Posterior vena cava (tissue), 2 donors: ENCODE measurements around the gene ASB4. TPM values are rescaled to one million over a fixed set of nuclear protein-coding genes. Genes with fewer than 3 reads are reported as not detected.
"Not testable (repeated sequence)": the region's sequence is repeated elsewhere in the genome, so short reads cannot be mapped to it uniquely, and the experiment has no call there.

Source experiments
- DNase-seq: peaks from one replicate; pipeline ENCODE4 v3.0.0-alpha.2; 2020; ENCODE audit warnings: low spot score
- intact Hi-C, 2 donors: fragments of 100-400 bp; cut with DNase I; formaldehyde crosslinking; loops; one replicate each; pipeline versions ENCODE4 v1.14.1 to v1.14.2; 2022 to 2023
- total RNA-seq, 2 donors: library from RNA; stranded (reverse); fragmentation: NEBNext Ultra II Directional; extraction: Animal tissue kit (Norgen Biotek cat#: 25700); gene quantifications; one replicate each; pipeline ENCODE4 v1.2.1, GENCODE V29; 2021
- donor health status: DM: yes; HTN: yes; CAD: no.
- donor health status: DM: yes; HTN: yes; CAD: no.

The ASB4 gene
- total RNA-seq, 2 donors from 2014 or later = 0.24 TPM; not detected in 1

DNA sequence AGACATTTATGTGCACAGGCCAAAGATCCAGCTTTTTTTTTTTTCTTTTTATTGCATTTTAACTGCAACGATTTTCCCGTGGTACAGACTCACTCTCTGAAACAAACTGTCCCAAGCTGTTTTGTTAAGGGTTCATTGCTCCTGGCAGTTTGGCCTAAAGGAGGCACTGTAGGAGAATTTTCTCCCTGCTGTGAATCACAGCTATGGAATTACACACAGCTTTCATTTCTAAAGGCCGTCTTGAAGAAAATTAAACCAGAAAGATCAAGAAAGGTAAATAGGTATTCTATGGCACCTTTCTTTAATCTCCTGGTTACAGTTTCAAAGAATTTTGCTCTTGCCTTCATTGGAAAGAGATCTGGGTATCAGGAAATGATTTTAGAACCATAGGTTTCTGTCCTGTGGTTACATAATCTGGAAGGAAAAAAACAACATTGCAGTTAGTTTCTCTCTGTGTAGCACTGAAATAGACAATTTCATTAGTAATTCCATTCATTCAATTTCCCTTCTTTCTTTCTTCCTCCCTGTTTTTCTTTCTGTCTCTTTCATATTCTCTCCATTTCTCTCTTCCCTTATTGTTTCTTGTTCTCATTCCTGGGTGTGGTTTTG is 59.4 kb downstream of the ASB4 start:
- intact Hi-C loops = no loop called here
- DNase-seq = no peak

DNA sequence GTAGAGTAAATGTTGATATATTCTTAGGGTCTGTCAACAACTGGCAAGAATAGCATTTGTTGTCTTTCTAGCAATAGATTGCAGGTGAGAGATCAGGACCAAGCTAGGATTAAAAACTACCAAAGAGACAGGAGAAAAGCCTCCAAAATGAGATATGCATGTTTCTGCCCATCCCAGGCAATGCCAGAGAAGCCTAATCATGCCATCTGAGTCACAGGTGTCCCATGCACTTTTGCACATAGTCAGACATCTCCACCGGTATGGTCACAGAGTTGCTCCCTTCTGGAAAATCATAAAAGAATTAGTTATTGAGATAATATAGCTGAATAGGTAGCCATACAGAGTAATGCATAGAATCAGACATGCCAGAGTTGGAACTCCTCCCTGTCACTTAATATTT is 59.9 kb downstream of the ASB4 start:
- intact Hi-C loops = no loop called here
- DNase-seq = no peak

DNA sequence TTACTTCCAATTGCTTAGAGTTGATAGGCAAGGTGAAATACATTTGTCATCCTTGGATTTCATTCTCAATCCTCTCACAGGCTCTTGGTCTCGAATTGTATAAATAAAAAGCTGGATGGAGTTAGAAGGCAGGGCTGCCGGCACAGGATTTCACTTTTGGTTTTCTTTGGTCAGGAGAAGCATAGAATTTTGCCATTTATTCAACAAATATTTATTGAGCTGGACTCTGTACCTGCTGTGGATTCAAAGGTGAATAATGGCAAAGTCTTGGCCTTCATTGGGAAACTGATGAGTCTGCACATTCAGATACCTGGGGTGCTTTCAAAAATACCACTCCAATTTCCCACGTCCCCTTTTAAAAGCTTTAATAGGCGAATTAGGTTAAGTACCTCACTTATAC is 60.9 kb downstream of the ASB4 start:
- no peak for DNase-seq
- intact Hi-C loops = no loop called here

DNA sequence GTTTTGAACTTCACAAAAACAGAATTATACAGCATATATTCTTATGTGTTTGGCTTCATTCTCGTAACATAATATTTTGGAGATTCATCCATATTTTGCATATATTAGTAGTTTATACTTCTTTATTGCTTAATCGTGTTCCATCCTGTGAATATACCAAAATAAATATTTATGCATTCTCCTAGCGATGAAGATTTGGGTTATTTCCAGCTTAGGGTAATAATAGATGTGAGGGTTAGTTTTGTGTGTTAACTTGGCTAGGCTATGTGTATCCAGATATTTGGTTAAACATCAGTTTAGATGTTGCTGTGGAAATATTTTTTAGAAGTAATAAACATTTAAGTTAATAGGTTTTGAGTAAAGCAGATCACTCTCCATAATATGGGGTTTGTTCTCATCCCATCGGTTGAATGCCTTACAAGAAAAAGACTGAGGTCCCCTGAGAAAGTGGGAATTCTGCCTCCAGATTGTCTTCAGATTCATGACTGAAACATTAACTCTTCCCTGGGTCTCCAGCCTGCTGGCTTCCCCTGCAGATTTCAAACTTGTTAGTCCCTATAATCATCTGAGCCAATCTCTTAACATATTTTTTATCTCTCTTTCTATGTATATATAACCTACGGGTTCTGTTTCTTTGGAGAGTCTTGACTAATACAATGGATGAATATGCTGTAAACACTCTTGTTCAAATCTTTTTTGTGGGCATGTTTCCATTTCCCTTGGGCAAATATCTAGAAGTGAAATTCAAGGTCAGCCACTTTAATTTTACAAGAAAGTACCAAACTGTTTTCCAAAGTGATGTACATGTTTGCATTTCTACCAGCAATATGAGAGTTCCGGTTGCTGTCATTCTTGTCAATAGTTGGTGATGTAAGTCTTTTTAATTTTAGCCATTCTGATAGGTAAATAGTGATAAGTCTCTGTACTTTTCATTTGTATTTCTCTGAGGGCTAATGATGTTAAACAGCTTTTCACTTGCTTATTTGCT is 61.9 kb downstream of the ASB4 start:
- no peak for DNase-seq
- intact Hi-C loops = no loop called here

DNA sequence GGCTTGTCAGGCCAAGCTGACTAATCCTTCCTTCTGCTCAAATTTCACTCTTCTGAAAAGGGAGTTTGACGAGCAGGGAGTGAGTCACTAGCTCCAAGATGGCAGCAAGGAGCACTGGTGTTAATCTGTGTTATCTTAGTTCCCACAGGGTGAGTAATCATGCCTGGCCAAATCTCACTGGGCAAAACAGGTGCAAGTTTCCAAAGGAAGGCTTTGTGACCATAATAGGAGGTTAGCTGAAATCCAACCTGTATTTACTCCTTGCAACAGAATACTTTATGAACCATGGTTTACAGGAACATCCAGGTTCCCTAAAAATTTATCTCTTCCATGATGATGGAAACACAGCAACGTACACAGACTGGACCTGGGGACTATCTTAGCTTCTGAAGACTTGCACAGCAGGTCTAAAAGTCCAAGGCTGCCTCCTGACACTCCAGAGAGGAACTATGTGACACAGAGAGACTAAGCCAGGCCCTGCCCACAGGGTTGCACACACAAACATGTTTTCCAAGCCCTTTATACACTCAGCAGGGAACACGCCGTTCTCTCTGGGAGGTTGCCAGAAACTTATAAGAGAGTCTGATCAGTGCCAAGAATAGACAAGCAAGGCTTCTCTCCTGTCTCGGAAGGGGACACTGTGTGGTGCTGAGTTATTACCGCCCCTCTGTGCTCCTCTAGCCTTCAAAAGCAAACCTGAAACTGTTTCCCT is 64.2 kb downstream of the ASB4 start:
- DNase-seq = peak; percentile 92
- intact Hi-C loops = loop anchor here in 1 of 2 donors (5.0 kb wide), 1 partner anchor 37 kb away; no protein-coding TSS in a partner anchor

DNA sequence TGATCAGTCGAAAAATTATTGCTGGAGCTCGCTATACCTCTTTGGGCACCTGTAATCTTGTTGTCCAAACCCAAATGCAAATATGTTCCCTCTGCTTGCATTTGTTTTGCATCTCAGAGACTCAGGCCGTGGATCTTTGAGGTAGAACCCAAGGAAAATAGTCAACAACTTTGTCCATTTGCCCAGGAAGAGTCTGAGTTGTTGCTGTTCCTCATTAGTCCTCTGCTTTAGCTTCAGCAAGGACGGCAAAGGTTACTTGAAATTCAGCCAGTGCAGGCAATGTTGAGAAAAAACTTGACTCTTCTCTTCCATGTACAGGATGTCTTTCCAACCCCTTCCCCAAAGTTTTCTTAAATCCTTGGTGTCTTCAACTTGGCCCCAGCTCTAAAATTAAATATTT is 64.8 kb downstream of the ASB4 start:
- DNase-seq = no peak
- intact Hi-C loops = loop anchor here in 1 of 2 donors (5.0 kb wide), 1 partner anchor 37 kb away; no protein-coding TSS in a partner anchor

DNA sequence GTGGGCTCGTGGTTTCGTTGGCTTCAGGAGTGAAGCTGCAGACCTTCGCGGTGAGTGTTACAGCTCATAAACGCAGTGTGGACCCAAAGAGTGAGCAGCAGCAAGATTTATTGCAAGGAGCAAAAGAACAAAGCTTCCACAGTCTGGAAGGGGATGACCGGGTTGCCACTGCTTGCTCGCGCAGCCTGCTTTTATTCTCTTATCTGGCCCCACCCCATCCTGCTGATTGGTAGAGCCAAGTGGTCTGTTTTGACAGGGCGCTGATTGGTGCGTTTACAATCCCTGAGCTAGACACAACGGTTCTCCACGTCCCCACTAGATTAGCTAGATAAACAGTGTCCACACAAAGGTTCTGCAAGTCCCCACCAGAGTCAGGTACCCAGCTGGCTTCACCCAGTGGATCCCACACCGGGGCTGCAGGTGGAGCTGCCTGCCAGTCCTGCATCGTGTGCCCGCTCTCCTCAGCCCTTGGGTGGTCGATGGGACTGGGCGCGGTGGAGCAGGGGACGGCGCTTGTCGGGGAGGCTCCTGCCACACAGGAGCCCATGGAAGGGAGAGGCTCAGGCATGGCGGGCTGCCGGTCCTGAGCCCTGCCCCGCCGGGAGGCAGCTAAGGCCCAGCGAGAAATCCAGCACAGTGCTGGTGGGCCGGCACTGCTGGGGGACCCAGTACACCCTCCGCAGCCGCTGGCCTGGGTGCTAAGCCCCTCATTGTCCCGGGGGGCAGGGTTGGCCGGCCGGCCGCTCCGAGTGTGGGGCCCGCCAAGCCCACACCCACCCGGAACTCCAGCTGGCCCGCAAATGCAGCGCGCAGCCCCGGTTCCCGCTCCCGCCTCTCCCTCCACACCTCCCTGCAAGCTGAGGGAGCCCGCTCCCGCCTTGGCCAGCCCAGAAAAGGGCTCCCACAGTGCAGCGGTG is 66.5 kb downstream of the ASB4 start:
- not testable (repeated sequence) for DNase-seq
- intact Hi-C loops = loop anchor here in 1 of 2 donors (5.0 kb wide), 1 partner anchor 35 kb away; no protein-coding TSS in a partner anchor

DNA sequence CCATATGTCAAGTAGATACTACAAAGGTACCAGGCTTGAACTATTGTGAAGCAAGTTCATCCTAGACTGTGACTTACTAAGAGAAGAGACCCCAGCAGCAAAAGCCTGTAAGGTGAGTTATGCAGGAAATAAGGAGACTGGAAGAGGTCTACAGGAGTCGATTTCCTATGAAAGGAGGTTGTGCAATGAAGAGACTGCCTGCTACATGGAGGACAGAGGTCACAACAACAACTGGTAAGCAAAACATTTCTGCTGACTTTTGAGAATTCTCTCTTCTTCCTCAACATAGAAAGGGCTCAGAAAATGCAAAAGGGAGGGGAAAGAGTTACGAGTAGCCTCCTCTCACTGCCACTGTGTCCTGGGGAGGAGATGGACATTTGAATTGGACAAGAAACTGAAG is 68.2 kb downstream of the ASB4 start:
- intact Hi-C loops = loop anchor here in 1 of 2 donors (5.0 kb wide), 1 partner anchor 33 kb away; no protein-coding TSS in a partner anchor
- DNase-seq = no peak

DNA sequence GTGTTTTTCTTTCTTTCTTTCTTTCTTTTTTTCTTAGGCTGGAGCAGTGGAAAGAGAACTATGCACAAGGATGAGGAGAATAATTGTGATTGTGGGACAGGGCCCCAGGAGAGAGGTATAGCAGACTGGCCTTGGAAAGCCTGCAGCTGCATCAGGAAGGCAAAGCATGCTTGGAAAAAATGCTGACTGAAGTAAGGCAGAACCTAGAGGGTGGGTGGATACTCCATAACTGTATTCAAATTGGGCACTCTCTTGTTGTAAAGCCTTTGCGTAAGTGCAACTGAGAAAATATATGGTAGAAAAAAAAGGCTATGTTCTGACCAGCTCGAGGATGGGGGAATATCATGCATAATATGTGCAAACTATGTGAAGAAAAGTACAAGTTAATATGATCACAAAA is 71.0 kb downstream of the ASB4 start:
- no peak for DNase-seq
- intact Hi-C loops = no loop called here

DNA sequence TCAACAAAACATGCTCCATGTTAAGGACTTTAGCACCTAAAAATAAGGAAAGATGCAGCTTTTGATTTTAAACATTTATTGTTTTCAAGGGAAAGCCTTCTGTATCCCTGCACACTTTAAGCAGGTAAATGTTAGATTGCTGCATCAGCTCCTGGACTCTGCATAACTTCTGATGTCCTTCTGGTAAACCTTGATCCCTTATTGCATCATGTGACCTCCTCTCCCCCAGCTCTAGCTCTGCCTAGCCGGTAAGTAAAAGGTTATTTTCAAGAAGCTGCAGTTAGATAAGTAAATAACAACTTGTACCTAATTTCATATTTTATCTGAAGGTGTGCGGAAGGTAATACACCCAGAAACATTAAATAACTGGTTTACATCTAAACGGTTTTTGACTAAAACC is 73.1 kb downstream of the ASB4 start:
- intact Hi-C loops = no loop called here
- DNase-seq = no peak

DNA sequence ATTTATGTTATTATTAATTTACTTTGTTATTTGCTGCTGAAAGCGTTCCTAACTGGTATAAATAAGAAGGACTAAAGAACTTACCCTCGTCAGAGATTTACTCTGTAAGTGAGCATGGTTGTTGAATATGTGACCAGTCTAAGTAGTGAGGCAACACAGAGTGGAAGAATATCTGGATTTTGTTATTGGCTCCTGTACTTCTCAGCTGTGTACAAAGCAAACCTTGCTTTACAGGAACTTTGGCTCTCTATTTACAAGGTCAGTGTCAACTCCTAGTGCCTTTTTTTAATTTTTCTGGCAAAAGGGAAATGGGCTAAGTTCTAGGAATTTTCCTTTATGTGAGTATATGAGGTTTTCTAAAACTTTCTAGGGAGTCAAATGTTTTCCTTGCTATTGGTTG is 74.9 kb downstream of the ASB4 start:
- intact Hi-C loops = no loop called here
- DNase-seq = no peak

DNA sequence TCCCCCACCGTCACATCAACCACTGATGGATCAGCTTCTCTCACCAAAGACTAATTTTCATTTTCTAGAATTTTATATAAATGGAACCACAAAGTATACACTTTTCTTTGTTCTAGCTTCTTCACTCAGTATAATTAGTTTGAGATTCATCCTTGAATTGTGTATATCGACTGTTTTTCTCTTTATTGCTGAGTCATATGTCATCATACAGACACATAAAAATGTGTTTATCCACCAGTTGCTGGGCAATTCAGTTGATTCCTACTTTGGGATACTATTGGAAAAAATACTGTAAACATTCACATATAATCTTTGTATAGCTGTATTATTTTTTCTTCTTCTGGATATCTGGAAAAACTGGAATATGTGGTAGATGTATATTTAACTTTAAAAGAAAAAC is 84.0 kb downstream of the ASB4 start:
- intact Hi-C loops = no loop called here
- no peak for DNase-seq

DNA sequence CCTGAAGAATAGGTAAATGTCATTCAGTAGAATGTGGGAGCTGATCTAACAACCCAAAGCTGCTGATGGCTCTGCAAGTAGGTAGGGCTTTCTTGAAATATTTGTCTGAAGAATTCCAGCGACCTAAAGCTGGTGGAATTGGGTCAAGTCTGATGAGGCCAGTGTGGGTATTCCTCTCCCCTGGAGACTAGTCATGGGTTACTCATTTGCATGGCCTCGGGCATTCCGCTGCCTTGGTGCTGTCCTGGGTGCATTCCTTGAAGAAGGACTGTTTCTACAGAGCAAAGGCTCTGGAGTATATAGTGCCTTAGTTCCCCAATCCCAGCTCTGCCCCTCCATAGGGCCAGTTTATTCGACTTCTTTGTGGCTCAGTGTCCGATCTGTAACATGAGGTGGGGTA is 91.4 kb downstream of the ASB4 start:
- intact Hi-C loops = no loop called here
- no peak for DNase-seq

DNA sequence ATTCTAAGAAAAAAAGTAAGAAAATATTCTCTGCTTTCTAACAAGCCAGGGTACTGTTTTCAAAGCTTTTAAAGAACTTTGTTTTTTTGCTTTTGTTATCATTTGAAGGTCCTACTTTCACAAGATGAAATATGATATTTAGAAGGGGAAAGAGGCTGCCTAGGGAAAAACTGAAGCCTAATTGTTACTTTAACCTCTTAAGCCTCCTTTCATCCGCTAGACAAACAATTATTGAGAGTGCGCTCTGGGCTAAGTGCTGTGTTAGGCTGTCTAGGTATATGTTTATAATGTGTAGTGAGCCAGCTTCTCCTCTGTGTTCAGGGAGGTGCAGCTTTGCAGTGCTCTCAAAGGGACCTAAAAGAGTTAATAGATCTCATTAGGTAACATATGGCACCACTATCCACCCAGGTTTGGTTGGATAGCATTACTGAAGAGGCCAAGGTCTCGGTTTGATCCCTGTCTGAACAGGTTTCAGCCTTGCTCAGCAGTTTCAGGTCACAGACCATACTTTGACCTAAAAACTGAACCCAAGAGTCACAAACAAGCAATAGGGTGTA is 92.6 kb downstream of the ASB4 start:
- intact Hi-C loops = no loop called here
- no peak for DNase-seq

DNA sequence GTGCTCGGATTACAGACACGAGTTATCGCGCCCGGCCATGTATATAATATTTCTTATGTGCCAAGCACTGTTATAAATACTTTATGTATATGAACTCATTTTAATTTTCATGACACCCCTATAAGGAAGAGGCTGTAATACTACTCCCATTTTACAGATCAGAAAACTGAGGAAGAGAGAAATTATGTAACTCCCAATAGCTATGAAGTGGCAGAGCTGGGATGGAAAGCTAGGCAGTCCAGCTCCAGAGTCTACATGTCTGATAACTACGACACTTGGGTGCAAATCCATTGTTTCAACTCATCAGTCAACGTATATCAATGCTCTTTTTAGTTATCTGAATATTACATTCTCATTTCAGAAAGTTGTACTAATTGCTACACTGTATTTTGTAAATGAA is 93.6 kb downstream of the ASB4 start:
- intact Hi-C loops = no loop called here
- no peak for DNase-seq

DNA sequence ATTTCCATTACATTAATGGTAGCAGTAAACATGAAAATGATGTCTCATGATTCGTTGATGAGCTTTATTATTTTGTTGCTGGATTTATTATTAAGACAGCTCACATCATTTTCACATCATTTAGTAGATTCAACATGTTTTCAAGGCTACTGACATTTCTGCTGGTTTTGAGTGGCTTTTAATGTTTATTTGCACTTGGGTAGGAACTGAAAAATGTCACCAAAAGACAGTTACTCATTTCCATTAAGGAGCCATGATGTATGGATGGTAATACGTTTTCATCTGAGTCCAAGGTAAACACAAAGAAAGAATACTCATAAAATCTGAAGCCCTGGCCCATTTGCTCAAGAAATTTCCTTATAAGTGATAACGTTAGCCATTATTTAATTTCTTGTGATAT is 95.7 kb downstream of the ASB4 start:
- intact Hi-C loops = no loop called here
- no peak for DNase-seq

DNA sequence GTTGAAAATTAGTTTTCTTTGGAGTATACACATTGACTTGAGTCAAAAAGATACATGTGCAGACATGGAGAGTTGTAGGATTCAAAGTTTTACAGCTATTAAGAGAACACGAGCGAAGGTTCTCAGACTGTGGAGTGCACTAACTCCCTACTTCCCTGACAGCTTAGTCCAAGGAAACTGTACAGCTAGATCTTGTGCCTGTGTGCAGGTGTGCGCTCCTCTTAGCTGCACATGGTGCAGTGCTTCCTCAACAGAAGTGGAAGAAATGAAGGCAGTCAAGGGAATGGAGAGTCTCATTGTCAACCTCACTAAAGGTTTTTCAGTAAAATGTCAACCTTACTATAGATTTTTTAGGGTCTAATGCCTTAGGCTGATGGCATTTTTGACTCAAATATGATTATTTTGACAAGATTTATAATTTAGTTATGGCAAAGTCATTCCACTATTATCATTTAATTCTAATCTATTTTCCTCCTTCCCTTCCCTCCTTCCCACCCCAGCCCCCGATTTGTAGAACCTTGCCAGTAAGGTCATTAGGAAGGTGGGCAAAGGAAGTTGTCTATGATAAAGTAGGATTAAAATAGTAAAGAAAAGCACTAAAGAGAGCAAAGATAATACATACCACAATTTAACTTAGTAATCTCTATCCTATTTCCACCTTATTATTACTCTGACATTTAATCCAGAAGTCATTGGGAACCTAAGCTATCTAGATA is 97.0 kb downstream of the ASB4 start:
- DNase-seq = no peak
- intact Hi-C loops = no loop called here
